Activated naive CD4-positive, alpha-beta T cell treated with anti-CD3 and anti-CD28 coated beads for 36 hours (primary cell): ENCODE data around the gene PRUNE2. TPM values are rescaled to one million over a fixed set of nuclear protein-coding genes. Genes with fewer than 3 reads are reported as not detected.
"Not testable (repeated sequence)": the region's sequence is repeated elsewhere in the genome, so short reads cannot be mapped to it uniquely, and the experiment has no call there.

Source experiments
- CTCF ChIA-PET: fragments of 350-600 bp; sonication (Branson Sonifier 250); formaldehyde crosslinking; loops from one replicate; lab custom pipeline; 2021; ENCODE audit warnings: antibody characterized with exemption; lab: Charles Lee
- DNase-seq: peaks from one replicate; pipeline ENCODE4 v3.0.0-alpha.2; 2020
- H3K27ac Mint-ChIP-seq: one replicate; pipeline ENCODE4 v1.8.0; 2021; ENCODE audit warnings: mild to moderate bottlenecking, mixed read lengths
- H3K27me3 Mint-ChIP-seq: one replicate; pipeline ENCODE4 v1.8.0; 2021; ENCODE audit warnings: low read depth, mixed read lengths
- H3K36me3 Mint-ChIP-seq: one replicate; pipeline ENCODE4 v1.8.0; 2021; ENCODE audit warnings: low read depth, mixed read lengths
- H3K4me1 Mint-ChIP-seq: one replicate; pipeline ENCODE4 v1.8.0; 2021; ENCODE audit warnings: low read depth, mixed read lengths
- H3K4me3 Mint-ChIP-seq: one replicate; pipeline ENCODE4 v1.8.0; 2021; ENCODE audit warnings: mild to moderate bottlenecking, moderate library complexity, mixed read lengths
- H3K9me3 Mint-ChIP-seq: one replicate; pipeline ENCODE4 v1.8.0; 2021; ENCODE audit warnings: mixed read lengths
- intact Hi-C: fragments of 100-400 bp; cut with micrococcal nuclease; formaldehyde crosslinking; loops from one replicate; pipeline ENCODE4 v1.15.1; 2023
- total RNA-seq, 2 experiments: library from RNA; stranded (reverse); gene quantifications; one replicate each; pipeline ENCODE4 v1.2.3, GENCODE V29; 2021

PRUNE2 gene
- total RNA-seq, 2 experiments from 2014 or later, result 0.38 TPM; not detected in 1

DNA sequence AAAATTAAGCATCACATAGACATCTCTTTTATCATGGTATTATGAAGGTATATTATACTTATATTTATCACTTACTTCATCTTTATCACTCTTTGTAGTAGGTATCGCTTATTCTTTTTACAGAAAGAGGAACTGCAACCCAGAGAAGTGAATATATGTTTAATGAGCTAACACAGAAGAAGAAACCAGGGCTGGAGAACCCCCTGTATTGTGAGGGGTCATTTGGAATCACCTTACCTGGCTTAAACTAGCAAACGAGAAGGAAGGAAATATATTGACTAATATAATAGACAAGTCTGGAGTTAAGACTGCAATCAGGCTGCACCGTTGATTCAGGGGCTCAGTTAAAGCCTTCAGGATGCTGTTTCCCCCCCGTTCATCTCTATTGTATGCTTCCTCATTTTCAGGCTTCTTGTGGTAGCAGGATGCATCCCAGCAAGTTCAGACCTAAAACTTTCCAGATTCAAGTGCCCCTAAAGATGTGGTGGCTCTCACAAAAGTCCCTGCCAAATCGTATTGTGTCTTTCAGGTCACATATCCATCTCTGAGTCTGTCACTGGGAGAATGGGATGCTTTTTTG lies 300.5 kb downstream of the PRUNE2 start:
- CTCF ChIA-PET, result no interaction called here
- H3K27me3 Mint-ChIP-seq, result peaks cover 11% of the 10 kb centered on the region
- no peak for DNase-seq
- H3K27ac Mint-ChIP-seq, result no peak overlapping the region
- no peaks in the 10 kb centered on the region for H3K36me3 Mint-ChIP-seq
- intact Hi-C loops, result no loop called here
- peaks cover 8% of the 10 kb centered on the region for H3K4me1 Mint-ChIP-seq
- H3K4me3 Mint-ChIP-seq, result no peak overlapping the region
- no peaks in the 10 kb centered on the region for H3K9me3 Mint-ChIP-seq

DNA sequence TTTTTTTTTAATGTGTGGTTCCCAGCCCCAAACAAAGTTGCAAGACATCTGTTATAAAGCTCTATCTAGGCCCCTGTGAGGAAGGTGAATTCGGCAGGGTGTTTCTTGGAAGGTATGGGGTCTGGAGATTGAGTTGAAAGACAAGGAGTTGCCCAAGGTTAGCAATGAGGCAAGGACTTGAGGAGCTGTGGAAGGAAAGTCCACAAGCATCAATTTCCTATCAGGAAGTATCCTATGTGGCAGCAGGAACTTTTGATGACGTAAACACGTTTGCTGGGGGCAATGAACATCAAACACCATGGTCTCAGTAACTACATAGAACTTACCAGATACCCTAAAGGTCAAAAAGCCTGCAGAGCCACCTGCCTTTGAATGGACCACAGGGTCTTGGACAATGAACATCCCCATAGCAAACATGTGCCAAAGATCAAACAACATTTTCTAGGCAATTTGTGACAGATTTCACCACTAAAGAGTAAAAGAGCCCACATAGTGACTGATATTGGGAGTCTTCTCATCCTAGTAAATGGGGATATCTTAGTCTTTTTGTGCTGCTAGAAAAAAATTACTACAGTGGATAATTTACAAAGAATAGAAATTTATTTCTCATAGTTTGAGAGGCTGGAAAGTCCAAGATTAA lies 301.9 kb downstream of the PRUNE2 start:
- Mint-ChIP-seq H3K27me3 (peaks cover 4% of the 10 kb centered on the region), H3K4me1 (peaks cover 8% of the 10 kb centered on the region), H3K4me3 (no peak overlapping the region), H3K36me3 (no peaks in the 10 kb centered on the region), H3K9me3 (no peaks in the 10 kb centered on the region), H3K27ac (no peak overlapping the region)
- intact Hi-C loops, result no loop called here
- DNase-seq, result no peak
- CTCF ChIA-PET, result no interaction called here

GRCh38 chr9:76603448-76603895 lies 302.4 kb downstream of the PRUNE2 start:
- DNase-seq, result no peak

DNA sequence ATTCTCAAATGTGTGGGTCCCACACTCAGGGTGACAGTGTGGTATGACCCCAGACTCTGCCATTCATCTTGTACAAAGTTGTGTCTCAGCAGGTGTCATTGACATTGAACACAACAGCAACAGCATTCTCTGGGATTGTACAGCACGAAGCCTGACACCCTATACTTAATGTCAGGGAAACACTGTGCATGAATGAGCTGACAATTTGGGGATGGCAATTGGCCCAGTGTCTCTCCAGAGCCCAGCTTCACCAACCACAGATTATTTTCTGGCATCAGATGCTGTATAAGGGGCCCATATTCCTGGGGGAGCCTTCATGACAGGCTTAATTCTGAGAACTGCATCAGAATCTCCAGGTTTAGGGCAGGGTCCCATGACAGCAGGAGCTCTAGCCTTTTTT lies 303.7 kb downstream of the PRUNE2 start:
- Mint-ChIP-seq H3K9me3 (no peaks in the 10 kb centered on the region), H3K27me3 (no peaks in the 10 kb centered on the region), H3K27ac (no peak overlapping the region), H3K36me3 (no peaks in the 10 kb centered on the region), H3K4me3 (no peak overlapping the region), H3K4me1 (peaks cover 8% of the 10 kb centered on the region)
- intact Hi-C loops, result no loop called here
- CTCF ChIA-PET, result interaction anchor here (0.6 to 0.8 kb wide), 2 partner anchors 33 to 208 kb away, joined by 3 to 5 read pairs; partner anchors contain the start of gene RFK
- no peak for DNase-seq

More at GRCh38 chr9:76603448-76603895, 302.4 kb downstream of the PRUNE2 start:
- Mint-ChIP-seq H3K4me1 (peaks cover 8% of the 10 kb centered on the region), H3K9me3 (no peaks in the 10 kb centered on the region), H3K4me3 (no peak overlapping the region), H3K27me3 (peaks cover 4% of the 10 kb centered on the region), H3K27ac (no peak overlapping the region), H3K36me3 (no peaks in the 10 kb centered on the region)
- CTCF ChIA-PET, result no interaction called here
- intact Hi-C loops, result no loop called here

- intact Hi-C loops, result no loop called here
- H3K27ac Mint-ChIP-seq, result no peak overlapping the region
- H3K36me3 Mint-ChIP-seq, result no peaks in the 10 kb centered on the region
- DNase-seq, result no peak
- CTCF ChIA-PET, result no interaction called here
- H3K4me1 Mint-ChIP-seq, result peaks cover 8% of the 10 kb centered on the region
- no peaks in the 10 kb centered on the region for H3K9me3 Mint-ChIP-seq
- H3K27me3 Mint-ChIP-seq, result no peaks in the 10 kb centered on the region
- H3K4me3 Mint-ChIP-seq, result no peak overlapping the region
Measured at GRCh38 chr9:76600007-76600615, 305.8 kb downstream of the PRUNE2 start.

GRCh38 chr9:76598981-76599380 lies 306.9 kb downstream of the PRUNE2 start:
- Mint-ChIP-seq H3K27ac (no peak overlapping the region), H3K4me1 (peaks cover 8% of the 10 kb centered on the region), H3K36me3 (no peaks in the 10 kb centered on the region), H3K4me3 (no peak overlapping the region), H3K27me3 (no peaks in the 10 kb centered on the region), H3K9me3 (no peaks in the 10 kb centered on the region)
- intact Hi-C loops, result loop anchor here (5.0 kb wide), 1 partner anchor 37 kb away; no protein-coding TSS in a partner anchor
- DNase-seq, result no peak
- CTCF ChIA-PET, result interaction anchor here (0.6 to 1.5 kb wide), 2 partner anchors 30 to 64 kb away, joined by 3 to 4 read pairs; no protein-coding TSS in a partner anchor

DNA sequence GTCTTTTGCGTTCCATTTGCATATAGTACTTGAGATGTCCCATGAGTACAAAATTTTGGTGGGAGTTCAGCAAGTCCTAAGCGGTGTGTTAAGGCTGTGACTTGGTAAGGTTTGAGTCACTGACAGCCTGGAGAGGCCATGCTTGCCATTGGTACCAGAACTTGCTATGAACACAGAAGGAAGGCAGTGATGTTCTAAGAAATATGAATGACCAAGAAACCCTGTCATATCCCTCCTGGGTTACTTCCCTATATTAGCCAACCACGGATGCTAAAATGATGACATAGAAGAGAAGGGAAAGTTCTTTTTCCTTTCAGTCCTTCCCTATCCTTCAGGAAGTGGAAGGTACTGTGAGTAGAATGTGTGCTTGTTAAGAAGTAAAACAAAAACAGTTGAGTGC lies 310.3 kb downstream of the PRUNE2 start:
- H3K27ac Mint-ChIP-seq, result no peak overlapping the region

DNA sequence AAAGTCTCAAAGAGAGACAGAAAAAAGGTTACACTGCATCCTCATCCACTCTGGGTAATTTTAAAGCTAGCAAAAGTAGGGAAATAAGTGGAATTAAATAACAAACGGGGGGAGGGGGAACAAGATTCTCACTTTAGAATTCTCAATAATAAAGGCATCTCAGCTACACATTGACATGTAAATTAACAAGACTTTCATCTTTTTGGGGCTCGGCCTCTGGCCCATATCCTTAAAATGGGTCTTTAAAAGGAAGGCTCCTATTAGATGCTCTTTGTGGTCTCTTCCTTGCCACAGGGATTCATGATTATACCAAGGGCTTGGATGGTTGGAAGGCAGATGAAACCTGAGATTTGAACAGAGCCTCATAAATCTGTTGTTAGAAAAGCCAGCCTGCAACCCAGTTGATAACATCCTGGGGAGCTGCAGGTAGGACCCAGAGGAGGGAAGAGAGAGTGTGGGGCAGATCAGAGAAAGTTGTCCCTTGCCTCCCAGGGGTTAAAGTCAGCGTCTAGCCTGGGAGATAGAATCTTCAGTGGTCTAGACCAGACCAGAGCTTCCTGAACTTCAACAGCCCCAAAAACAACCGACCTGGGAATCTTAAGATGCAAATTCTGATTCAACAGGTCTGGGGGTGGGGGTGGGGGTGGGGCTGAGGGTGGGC lies 311.0 kb downstream of the PRUNE2 start:
- no peaks in the 10 kb centered on the region for H3K9me3 Mint-ChIP-seq
- intact Hi-C loops, result loop anchor here (5.0 kb wide), 1 partner anchor 33 kb away; no protein-coding TSS in a partner anchor
- H3K27ac Mint-ChIP-seq, result no peak overlapping the region
- CTCF ChIA-PET, result interaction anchor here (1.2 kb wide), 1 partner anchor 69 kb away, joined by 3 read pairs; no protein-coding TSS in a partner anchor
- H3K27me3 Mint-ChIP-seq, result no peaks in the 10 kb centered on the region
- no peak overlapping the region for H3K4me3 Mint-ChIP-seq
- H3K4me1 Mint-ChIP-seq, result peaks cover 4% of the 10 kb centered on the region
- no peak for DNase-seq
- H3K36me3 Mint-ChIP-seq, result no peaks in the 10 kb centered on the region

More for the DNA sequence above, 310.3 kb downstream of the PRUNE2 start:
- CTCF ChIA-PET, result no interaction called here
- Mint-ChIP-seq H3K36me3 (no peaks in the 10 kb centered on the region), H3K4me1 (peaks cover 4% of the 10 kb centered on the region), H3K27me3 (no peaks in the 10 kb centered on the region), H3K4me3 (no peak overlapping the region), H3K9me3 (no peaks in the 10 kb centered on the region)
- no peak for DNase-seq
- intact Hi-C loops, result loop anchor here (5.0 kb wide), 1 partner anchor 33 kb away; no protein-coding TSS in a partner anchor

DNA sequence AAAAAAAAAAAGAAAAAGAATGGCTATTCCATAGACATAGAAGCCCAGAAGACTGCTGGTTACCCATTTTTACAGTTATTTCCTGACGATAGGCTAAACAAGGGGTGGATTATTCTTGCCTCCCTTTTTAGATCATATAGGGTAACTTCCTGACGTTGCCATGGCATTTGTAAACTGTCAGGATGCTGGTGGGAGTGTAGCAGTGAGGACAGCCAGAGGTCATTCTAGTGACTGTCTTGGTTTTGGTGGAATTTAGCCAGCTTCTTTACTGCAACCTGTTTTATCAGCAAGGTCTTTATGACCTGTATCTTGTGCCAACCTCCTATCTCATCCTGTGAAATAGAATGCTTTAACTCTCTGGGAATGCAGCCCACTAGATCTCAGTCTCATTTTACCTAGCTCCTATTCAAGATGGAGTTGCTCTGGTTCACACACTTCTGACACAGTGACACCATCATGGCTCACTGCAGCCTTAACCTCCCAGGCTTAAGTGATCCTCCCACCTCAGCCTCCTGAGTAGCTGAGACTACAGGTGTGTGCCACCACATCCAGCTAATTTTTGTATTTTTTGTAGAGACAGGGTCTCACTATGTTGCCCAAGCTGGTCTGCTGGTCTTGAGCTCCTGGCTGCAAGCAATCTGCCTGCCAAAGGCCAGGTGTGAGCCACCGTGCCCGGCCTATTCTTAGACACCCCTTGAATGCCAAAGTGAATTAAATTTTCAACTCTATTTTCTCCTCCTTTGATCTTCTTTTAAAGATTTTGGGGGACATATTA lies 311.8 kb downstream of the PRUNE2 start:
- CTCF ChIA-PET, result interaction anchor here (1.2 kb wide), 1 partner anchor 69 kb away, joined by 3 read pairs; no protein-coding TSS in a partner anchor
- H3K27me3 Mint-ChIP-seq, DNase-seq, H3K4me1 Mint-ChIP-seq, H3K36me3 Mint-ChIP-seq, H3K27ac Mint-ChIP-seq, intact Hi-C loops, H3K9me3 Mint-ChIP-seq, H3K4me3 Mint-ChIP-seq: not testable (repeated sequence)

GRCh38 chr9:76592974-76593347 lies 313.0 kb downstream of the PRUNE2 start:
- intact Hi-C loops, result no loop called here
- DNase-seq, result no peak
- H3K9me3 Mint-ChIP-seq, result no peaks in the 10 kb centered on the region
- no peak overlapping the region for H3K27ac Mint-ChIP-seq
- H3K36me3 Mint-ChIP-seq, result no peaks in the 10 kb centered on the region
- peaks cover 4% of the 10 kb centered on the region for H3K4me1 Mint-ChIP-seq
- H3K27me3 Mint-ChIP-seq, result no peaks in the 10 kb centered on the region
- CTCF ChIA-PET, result interaction anchor here (0.5 to 1.3 kb wide), 3 partner anchors 31 to 111 kb away, joined by 3 to 4 read pairs (median 3); no protein-coding TSS in a partner anchor
- no peak overlapping the region for H3K4me3 Mint-ChIP-seq

GRCh38 chr9:76592091-76592973 lies 313.6 kb downstream of the PRUNE2 start:
- intact Hi-C loops, result no loop called here
- Mint-ChIP-seq H3K36me3 (no peaks in the 10 kb centered on the region), H3K4me3 (no peak overlapping the region), H3K27me3 (no peaks in the 10 kb centered on the region), H3K9me3 (no peaks in the 10 kb centered on the region), H3K27ac (no peak overlapping the region), H3K4me1 (peaks cover 4% of the 10 kb centered on the region)
- CTCF ChIA-PET, result interaction anchor here (0.5 to 1.3 kb wide), 5 partner anchors 27 to 112 kb away, joined by 3 to 4 read pairs (median 3); no protein-coding TSS in a partner anchor
- DNase-seq, result no peak
